ENCODE results near the gene ZC3H12C.
"Not testable (repeated sequence)": the region's sequence is repeated elsewhere in the genome, so short reads cannot be mapped to it uniquely, and the experiment has no call there.

The ZC3H12C gene

DNA sequence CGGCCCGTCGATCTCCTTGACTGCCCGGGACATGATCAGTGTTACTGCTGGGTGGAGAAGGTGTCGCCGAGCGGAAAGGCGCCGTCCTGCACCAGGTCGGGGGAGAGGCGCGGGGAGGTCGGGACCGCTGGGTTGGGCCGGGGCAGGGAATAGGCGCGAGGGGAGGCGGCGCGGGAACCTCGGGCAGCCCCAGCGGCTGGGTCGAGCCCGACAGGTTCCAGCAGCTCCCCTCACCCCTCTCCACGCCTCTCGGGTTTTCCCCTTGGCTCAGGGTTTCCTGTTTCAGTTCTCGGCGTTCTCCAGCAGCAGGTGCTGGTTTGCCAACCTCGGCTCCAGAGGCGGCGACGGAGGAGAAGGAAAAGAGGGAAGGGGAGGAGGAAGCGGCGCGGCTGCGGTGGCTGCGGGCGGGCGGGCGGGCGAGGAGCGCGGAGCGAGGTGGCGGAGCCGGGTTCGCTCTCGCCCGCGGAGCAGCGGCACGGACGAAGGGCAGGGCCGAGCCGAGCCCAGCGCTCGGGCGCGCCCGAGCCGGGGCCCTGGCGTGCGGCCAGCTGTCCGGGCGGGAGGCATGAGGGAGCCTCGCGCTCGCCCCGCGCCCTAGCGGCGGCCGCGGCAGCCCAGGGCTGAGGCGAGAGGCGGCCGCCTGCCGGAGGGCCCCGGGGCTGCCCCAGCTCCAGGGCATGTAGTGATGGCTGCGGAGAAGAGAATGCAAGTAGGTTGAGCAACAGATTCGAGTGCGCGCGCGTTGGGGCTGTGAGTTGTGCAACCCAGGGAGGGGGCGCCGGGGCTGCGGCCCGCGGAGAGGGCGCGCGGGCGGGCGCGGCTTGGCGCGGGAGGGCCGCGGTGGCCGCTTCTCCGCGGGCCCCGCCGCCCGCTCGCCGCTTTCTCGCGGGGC is at the start of gene ZC3H12C:
Gene ZC3H12C, plus strand, starts transcription at position 878 of the 892 bp plus-strand sequence. CDS start 20 bp downstream, outside the sequence.
- in situ Hi-C loops (cut with MboI; ENCODE audit: low sequenced_read_pairs), result no loop called here

DNA sequence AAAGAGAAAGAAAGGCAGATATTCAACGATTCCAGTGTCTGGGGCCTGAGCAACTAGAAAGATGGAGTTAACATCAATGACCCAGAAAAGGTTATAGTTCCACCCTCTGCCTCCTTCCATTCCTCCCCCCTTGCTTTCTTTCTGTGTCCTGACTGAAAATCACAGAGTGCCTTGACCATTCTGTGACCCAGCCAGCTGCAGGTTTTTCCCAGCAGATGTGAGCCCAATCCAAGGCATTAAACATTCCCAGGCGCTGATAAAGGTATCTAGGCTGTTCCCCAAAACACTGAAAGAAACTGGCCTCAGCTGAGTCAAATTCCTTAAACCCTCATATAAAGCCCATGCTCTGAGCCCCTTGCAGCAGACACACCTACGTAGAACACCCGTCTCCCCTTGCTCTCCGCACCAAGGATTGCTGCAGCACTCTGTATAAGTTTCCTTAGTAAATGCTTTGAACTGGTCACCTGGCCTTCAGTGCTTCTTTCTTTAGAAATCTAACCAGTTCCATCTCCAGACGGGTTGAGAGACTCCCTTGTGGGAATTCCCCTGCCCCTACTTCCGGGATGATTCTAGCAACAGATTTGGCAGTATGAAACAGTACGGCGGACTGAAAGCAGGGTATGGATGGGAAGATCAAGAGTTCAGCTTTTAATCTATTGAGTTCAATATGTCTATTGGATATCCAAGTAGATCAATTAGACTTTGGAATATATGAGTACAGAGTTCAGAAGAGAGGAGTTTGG is 48.8 kb upstream of the ZC3H12C start:
- in situ Hi-C loops (cut with MboI; ENCODE audit: low sequenced_read_pairs), result no loop called here

DNA sequence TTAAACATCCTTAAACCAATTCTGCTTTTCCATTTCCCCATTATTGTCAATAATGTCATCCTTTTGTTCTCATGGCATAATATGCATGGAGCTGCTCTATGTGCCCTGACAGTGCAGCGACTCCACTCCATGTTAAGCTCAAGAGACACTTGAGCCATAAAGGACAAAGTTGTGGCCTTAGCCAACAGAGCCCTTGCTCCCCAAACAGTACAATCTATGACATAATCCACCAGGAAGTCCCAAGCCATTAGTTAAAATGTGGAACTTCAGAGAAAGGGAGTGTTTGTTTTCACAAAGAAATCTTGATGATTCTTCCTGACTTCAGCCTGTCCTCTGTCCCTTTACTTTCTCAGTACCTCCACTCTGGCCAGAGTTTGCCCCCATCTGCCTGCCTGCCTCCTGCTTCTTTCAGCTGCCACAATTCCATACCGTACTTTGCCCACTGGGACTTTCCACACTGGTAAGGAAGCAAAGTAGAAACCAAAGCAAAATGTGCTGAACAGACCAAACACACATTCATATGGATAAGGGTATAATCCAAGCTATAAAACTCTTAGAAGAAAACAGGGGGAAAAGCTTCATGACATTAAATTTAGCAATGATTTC is 46.3 kb upstream of the ZC3H12C start:
- in situ Hi-C loops (cut with MboI; ENCODE audit: low sequenced_read_pairs), result no loop called here

DNA sequence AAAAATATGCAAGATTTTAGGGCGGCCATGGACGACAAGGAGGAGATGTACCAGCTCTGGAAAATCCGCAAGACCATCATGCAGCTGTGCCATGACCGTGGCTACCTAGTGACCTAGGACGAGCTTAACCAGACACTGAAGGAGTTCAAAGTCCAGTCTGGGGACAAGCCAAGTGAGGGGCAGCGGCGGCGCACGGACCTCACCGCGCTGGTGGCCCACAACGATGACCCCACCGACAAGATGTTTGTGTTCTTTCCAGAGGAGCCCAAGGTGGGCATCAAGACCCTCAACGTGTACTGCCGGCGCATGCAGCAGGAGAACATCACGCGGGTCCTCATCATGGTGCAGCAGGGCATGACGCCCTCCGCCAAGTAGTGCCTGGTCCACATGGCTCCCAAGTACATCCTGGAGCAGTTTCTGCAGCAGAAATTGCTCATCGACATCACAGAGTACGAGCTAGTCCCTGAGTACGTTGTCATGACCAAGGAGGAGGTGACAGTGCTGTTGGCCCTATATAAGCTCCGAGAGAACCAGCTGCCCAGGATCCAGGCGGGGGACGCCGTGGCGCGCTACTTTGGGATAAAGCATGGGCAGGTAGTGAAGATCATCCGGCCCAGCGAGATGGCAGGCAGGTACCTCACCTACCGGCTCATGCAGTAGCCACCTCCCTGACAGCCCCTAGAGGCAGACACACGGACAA is 43.5 kb upstream of the ZC3H12C start:
- in situ Hi-C loops (cut with MboI; ENCODE audit: low sequenced_read_pairs), result no loop called here

DNA sequence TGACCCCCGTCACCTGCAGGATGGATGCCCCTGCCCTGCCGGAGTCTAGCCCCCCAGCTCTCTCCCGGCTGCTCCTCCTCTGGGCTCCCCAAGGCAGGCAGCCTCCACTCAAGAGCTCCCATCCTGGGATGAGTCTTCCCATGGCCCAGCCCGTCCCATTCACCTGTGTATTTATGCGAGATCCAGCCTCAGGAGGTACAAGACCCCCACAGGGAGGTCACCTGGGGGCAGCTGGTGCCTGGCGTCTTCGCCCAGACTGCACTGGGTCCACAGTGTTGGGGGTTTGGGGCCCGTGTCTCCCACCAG is 43.0 kb upstream of the ZC3H12C start:
- in situ Hi-C loops (cut with MboI; ENCODE audit: low sequenced_read_pairs), result no loop called here

DNA sequence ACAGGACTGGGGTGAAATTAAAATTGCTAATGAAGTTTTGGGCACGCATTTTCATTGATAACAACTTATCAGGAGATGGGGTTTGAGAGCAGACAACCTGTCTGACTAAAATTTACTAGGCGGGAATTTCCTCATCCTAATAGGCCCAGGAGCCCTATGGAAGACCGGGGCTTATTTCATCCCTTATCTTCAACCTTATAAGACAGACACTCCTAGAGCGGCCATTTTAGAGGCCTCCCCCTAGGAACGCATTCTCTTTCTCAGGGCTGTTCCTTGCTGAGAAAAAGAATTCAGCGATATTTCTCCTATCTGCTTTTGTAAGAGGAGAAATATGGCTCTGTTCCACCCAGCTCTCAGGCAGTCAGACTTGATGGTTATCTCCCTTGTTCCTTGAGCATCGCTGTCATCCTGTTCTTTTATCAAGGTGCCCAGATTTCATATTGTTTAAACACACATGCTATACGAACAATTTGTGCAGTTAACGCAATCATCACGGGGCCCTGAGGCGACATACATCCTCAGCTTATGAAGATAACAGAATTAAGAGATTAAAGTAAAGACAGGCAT is 39.3 kb upstream of the ZC3H12C start:
- in situ Hi-C loops (cut with MboI; ENCODE audit: low sequenced_read_pairs), result no loop called here

DNA sequence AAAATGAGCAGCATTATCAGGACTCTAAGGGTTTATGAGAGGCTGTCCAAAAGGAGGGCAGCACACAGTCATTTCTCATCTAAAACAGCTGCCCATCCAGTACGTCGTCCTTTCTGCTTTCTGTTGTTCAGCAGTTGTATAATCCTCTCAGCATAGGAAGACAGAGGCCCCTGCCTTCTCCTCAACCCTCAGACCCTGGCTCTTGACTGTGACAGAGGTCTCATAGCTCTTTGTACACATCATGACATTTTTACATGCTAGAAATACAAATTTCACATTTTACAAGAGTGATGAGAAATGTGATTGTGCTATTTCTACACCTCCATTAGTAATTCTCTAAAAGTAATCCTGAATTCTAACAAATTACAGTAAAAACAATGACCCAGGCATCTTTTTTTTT is 36.2 kb upstream of the ZC3H12C start:
- in situ Hi-C loops (cut with MboI; ENCODE audit: low sequenced_read_pairs), result no loop called here

DNA sequence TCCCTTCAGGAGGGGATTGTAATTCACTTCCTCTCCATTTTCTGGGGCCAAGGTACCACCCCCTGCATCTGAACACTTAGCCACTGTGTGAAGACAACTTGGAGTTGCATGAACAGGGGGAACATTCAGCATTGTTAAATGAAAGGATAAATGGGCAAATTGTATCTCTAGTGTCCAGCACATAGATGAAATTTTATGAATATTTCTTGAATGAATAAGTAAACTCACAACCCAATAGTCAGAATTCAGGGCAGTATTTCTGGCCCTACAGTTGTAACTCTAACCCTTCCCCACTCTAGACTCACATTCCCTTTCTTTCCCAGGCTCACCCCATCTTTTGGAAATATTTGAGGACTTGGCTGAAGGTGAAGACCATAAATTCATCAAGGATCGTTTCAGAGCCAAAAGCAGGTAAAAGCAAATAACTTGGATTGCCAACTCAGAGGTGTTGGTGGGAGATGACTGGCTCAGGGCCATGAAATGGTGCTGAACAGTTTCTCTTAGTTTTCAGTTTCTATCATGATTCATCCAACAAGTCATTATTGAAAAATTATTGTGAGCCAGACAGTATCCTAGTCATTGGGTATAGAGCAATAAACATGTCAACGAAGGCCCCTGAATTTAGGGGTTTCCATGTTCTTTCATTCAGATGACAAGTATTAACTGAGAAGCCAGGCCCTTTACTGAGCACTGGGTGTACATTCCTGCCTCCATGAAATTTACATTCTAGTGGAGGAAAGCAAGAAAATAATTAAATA is 33.3 kb upstream of the ZC3H12C start:
- in situ Hi-C loops (cut with MboI; ENCODE audit: low sequenced_read_pairs), result no loop called here

DNA sequence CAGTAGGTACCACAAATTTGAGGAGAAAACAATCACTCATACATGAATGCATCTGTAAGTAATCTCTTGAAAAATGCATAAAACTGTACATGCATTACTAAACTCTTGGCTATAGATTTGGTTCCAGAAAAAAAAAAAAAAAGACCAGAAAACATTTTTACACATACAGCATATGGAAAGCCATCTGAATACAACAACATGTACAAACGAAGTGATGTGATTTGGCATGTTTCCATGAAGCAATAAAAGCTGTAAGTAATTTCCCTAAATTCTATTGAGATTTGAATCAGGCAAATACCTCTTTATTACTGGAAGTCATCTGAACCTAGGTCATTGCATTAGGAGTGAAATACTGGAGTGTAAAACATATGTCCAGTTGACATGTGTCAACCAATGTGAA is 31.9 kb upstream of the ZC3H12C start:
- in situ Hi-C loops (cut with MboI; ENCODE audit: low sequenced_read_pairs), result no loop called here

DNA sequence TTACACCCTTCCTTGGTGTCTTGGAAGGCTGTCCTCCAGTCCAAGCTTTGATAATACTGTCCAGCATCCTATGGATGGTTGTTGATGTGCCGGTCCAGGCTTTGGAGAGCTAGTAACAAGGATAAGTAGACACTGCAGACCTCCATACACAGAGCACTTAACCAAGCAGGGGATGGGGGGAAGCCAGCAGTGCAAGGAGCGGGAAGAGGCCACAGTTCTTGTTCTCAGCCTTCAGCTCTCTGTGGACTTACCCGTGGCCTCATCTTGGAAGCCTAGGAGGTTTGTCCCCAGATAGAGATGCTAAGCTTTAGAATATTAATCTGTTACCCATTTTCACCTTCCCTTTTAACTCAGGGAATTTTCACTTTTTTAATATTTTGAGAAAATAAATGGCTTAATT is 30.9 kb upstream of the ZC3H12C start:
- in situ Hi-C loops (cut with MboI; ENCODE audit: low sequenced_read_pairs), result no loop called here

DNA sequence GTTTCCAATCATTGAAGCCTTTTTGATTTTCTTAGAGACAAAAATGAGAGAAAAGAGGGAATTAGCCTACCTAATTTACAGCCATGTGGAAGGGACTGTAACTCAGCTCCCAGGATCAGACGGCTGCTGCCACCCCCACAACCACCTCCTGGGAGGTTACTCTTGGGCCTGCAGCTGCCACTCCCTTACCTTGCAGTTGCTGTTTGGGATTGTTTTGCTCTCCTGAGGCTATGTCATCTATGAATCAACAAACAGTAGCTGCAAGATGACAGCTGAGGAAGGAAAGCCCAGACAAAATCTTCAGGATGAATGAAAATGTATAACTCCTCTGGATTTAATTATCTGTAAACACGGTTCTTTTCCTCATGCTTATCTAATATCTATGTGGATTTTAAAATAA is 28.0 kb upstream of the ZC3H12C start:
- in situ Hi-C loops (cut with MboI; ENCODE audit: low sequenced_read_pairs), result no loop called here

DNA sequence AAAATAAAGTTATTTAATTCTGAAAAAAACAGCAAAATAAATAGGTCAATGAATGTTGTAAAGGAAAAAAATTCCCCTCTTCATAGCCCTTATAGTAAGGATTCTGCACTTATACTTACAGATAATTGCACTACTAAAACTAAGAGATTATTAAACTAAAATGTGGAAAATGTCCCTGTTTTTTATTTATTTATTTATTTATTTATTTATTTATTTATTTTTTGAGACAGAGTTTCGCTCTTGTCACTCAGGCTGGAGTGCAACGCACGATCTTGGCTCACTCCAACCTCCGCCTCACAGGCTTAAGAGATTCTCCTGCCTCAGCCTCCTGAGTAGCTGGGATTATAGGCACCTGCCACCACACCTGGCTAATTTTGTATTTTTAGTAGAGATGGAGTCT is 25.2 kb upstream of the ZC3H12C start:
- in situ Hi-C loops (cut with MboI; ENCODE audit: low sequenced_read_pairs), result not testable (repeated sequence)

DNA sequence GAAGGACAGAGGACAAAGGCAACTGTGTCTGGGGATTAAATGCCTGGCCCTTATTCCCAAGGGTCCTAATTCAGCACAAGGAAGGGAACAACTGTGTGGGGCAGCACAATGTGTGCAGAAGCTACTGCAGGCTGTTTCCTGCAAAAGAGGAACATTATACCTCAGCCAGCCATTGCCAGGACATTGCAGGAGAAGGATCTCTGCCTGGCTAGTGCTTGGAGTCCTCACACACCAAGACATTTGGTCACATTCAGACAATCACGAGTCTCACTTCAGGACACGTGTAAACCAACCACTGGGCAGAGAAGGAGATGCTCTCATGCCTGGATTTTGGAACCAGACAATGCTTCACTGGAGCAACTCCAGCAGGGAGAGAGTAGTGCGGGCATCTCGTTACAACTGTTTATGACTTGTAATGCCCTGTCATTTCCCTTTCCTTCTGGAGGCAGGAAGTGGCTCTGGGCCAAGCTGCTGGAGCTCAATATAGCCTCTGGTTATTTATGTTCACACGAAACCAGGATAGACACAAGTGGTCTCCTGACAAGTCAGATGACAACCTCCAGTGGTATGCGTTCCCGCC is 23.9 kb upstream of the ZC3H12C start:
- in situ Hi-C loops (cut with MboI; ENCODE audit: low sequenced_read_pairs), result no loop called here

DNA sequence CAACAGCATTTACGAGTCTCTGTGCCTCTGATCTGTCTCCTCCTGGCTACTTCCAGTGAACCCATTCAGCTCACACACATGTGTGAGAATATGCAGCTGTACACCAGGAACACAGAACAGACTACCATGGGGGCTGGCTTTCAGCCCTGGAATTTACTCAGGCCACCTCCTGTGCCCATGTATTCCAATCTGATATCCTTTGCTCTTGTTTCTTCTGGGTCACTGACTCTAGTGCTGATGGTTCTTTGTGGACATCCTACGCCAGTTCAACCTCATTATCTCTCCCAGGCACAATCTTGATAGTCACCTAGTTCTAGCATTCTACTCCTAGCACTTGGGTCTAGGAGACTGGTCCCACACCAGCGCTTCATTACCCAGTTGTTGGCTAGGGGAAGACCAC is 23.0 kb upstream of the ZC3H12C start:
- in situ Hi-C loops (cut with MboI; ENCODE audit: low sequenced_read_pairs), result no loop called here

DNA sequence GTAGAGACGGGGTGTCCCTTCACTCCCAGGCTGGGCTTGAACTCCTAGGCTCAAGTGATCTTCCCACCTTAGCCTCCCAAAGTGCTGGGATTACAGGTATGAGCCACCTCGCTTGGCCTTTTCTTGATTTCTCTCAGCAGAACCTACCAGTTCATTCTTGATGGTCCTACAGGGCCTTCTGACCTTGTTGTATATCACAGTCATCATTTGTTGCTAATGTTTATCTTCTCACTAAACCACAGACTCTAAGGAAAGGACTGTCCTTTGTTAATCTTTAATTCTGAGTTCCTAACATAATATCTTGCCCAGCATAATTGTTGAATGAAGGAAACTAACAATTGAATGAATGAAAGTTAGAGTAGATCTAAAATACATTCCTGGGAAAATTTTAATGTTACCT is 22.0 kb upstream of the ZC3H12C start:
- in situ Hi-C loops (cut with MboI; ENCODE audit: low sequenced_read_pairs), result no loop called here

DNA sequence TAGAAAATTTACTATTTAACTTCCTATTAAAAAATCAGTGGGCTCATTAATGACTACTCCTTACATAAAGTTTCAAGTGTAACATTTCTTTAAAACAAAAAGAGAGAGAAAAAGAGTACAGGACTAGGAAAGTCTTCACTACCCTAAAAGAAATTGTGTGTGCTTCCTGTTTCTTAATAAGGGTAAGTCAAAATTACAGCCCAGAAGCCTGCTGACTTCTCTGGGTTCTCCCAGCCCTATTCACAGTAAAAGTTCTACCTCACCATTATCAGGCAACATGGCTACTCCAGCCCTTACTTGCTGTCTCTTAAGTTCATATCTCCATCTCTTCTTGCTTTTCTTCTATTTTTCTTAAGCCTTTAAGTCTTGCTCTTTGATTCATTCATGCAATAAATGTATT is 20.3 kb upstream of the ZC3H12C start:
- in situ Hi-C loops (cut with MboI; ENCODE audit: low sequenced_read_pairs), result no loop called here

DNA sequence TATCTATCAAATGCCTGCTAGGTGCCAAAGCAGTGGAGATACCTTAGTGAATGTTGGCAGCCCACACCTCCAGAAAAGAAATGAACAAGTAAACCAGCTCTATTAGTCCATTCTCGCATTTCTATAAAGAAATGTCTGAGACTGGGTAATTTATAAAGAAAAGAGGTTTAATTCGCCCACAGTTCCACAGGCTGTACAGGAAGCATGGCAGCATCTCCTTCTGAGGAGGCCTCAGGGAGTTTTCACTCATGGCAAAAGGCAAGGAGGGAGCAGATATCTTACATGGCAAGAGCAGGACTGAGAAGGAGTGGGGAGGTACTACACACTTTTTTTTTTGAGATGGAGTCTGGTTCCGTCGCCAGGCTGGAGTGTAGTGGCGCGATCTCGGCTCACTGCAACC is 18.7 kb upstream of the ZC3H12C start:
- in situ Hi-C loops (cut with MboI; ENCODE audit: low sequenced_read_pairs), result no loop called here

DNA sequence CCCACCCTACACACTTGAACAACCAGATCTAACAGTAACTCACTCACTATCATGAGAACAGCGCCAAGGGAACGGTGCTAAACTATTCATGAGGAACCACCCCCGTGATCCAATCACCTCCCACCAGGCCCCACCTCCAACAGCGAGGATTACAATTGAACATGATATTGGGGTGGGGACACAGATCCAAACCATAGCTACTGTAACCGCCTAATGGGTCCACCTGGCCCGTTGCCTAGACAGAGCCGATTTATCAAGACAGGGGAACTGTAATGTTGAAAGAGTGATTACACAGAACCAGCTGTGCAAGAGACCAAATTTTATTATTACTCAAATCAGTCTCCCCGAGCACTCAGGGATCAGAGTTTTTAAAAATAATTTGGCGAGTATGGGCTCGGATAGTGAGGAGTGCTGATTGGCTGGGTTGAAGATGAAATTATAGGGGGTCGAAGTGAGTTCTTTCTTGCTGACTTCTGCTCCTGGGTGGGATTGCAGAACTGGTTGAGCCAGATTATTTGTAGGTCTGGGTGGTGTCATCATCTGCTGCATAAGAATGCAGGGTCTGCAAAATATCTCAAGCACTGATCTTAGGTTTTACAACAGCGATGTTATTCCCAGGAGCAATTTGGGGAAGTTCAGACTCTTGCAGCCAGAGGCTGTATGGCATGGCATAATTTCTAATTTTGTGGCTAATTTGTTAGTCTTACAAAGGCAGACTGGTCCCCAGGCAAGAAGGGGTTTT is 17.9 kb upstream of the ZC3H12C start:
- in situ Hi-C loops (cut with MboI; ENCODE audit: low sequenced_read_pairs), result no loop called here

DNA sequence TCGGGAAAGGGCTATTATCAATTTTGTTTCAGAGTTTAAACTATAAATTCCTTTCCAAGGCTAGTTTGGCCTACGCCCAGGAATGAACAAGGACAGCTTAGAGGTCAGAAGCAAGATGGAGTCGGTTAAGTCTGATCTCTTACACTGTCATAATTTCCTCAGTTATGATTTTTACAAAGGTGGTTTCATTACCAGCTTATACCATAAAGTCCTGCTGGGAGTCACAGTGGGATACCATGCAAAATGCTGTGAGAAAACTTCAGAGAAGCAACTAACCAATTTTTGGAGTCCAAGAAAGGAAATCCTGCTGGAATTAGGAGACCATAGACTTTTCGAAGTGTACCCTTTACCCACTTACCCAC is 17.4 kb upstream of the ZC3H12C start:
- in situ Hi-C loops (cut with MboI; ENCODE audit: low sequenced_read_pairs), result no loop called here

All from HL-60/S4 treated with retinoic acid at 250 ng/mL for 4 days and 3 days (cell line).